Limb (tissue), 2 donors: ENCODE results near the gene ITPK1.
"Not testable (repeated sequence)": the region's sequence is repeated elsewhere in the genome, so short reads cannot be mapped to it uniquely, and the experiment has no call there.

Experiments used
- DNase-seq, 2 donors: peaks; one replicate each; pipeline ENCODE4 v3.0.0-alpha.2; 2016; ENCODE audit errors: extremely low spot score in 2 of 2

The ITPK1 gene

GRCh38 chr14:93084866-93085857, 30.6 kb downstream of the ITPK1 start:
- no peak for DNase-seq

- no peak for DNase-seq
Observed at GRCh38 chr14:93084402-93084801, 31.3 kb downstream of the ITPK1 start.

- no peak for DNase-seq
Observed at GRCh38 chr14:93083917-93084316, 31.8 kb downstream of the ITPK1 start.

DNA sequence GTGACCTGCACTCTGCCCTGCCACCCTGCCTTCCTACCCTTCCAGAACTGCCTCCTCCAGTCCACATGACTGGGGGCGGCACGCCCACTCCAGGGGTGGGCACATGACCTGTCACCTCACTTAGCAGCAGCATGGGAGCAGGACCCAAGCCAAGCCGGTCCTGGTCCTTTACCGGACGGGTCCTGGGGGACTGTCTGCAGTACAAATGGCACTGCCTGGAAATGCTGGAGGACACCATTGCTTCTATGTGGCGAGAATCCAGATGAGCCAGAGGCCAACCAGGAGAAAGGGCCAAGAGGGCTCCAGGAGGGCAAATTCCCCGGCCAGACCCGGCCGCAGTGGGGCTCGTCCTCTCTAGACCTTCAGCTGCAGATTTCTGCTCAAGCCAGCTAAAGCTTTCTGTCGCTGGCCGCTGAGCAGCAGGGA, 33.1 kb downstream of the ITPK1 start:
- DNase-seq = no peak

DNA sequence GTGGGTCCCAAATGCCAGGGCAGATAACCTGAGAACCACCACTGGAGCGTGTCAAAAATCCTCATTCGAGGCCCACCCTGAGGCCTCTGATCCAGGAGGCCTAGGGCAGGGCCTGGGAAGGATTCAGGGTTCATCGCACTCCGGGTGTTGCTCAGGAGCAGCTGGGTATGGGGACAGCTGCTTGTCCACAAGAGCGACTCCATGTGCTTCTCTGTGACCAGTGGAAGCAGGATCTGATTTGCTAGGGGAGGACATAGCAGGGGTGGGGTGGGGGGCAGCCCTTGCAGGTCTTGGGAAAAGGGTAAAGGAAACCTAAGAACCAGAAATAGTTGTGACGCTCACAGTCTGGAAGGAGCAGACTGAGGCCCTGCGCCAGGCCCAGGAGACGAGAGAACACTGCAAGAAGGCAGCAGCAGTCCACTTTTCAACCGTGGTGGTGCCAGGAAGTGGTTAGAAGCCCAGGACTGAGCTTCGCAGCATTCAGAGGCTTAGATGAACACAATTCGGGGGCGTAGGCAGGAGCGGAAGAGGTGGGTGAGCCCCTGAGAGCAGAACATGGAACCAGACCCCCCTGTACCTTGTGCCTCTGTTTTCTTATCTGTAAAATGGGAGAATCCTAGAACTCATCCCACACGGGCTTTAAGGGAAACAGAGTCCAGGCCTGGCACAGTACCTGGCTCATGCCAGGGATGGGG, 33.7 kb downstream of the ITPK1 start:
- DNase-seq = no peak

GRCh38 chr14:93079865-93080403, 35.8 kb downstream of the ITPK1 start:
- DNase-seq = no peak

DNA sequence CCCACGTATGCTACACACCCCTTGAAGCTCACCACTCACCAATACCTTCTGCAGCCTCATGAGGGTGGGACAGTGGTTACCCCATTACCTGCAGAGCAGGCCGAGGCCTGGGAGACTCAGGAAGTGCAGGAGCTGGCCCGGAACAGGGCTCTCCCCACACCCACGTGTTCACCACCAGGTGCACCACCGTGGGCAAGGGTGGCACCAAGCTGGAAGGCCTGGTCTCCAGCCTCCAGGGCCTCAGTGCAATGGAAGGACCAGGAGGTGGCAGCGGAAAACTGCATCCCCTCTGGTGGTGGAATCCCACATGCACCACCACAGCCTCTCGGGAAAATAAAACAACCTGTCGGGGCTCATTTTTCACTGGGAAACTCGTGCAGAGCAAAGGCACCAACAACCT, 36.4 kb downstream of the ITPK1 start:
- DNase-seq = no peak

GRCh38 chr14:93078870-93079269, 36.9 kb downstream of the ITPK1 start:
- DNase-seq = no peak

DNA sequence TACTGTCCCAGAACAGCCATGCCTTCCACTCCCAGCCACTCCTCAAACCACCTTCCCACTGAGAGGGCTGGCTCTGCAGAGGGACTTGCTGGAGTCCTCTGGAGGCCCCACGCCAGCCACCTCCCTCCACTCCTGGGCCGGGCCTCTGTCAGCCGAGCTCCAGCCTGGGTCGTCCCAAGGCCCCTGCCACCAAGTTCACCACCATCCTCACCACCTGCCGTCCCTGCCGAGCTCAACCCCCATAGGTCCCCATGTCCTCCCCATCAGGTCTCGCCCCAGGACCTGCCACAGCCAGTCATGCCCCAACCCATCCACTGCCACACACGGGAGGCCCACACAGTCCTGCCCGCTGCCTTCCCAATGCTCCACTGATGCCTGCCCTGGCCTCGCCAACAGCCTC, 39.0 kb downstream of the ITPK1 start:
- DNase-seq = no peak

GRCh38 chr14:93075891-93076290, 39.8 kb downstream of the ITPK1 start:
- no peak for DNase-seq

DNA sequence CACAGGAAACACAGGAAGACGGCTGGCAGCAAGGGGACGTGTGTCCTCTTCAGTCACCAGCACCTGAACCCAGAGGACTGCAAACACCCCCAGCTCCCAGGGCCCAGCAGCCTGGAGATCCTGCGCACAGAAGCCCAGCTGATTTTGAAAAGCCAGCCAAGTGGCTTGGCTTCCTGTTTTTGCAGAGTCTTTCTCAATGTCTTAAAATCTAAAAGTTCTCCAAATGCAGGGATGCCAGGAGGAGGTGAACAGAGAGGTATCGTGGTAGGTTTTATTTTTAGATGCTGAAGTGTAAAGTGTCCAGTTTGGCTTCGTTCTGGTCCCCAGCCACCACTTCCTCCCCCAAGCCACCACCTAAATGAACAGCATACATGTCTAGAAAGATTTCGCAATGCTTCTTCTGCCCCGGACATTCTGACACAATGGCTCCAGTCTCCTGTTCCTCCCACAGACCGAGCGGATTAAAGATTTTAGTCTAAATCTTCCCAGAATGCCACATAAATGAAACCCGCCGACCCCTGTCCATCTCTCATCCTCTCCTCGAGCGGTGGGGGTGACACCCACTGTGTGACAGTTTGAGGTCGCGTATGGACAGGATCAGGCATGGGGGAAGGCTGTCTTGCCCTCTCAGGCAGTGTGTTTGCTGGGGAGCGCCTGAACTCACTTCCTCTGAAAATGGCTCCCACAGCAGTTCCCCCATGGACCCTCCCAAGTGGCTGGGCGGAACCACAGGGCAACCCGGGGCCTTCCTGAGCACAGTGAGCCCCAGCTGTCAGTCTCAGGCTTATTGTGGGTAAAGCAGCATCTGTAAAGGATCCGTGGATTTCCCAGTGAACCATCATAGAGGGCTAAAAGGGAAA, 41.6 kb downstream of the ITPK1 start:
- no peak for DNase-seq

GRCh38 chr14:93073358-93073707, 42.4 kb downstream of the ITPK1 start:
- no peak for DNase-seq

DNA sequence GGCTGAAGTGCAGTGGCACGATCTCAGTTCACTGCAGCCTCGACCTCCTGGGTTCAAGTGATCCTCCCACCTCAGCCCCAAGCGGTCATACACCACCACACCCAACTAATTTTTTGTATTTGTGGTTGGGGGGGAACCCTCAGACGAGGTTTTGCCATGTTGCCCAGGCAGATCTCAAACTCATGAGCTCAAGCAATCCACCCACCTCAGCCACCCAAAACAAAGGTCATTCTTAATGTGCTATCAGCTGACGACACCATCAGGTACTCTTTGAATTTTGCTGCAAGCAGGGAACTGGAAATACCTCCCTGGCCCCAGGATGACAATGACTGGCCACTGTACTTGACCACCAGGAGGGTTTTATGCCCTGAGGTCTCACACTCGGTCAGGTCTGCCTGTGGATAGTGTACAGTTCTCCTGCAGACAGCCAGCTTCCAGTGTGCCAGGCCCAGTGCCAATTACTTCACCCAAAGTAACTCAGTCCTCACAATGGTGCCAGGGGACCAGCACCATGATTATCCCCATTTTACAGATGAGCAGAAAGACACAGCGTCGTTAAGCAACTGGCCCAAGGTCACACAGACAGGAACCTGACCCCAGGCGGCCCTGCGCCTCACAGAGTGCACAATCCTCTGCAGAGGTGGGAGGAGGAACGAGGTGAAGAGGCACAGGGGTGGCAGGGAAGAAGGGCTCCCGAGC, 42.9 kb downstream of the ITPK1 start:
- no peak for DNase-seq

GRCh38 chr14:93068711-93069110, 47.0 kb downstream of the ITPK1 start:
- no peak for DNase-seq

GRCh38 chr14:93067088-93067487, 48.6 kb downstream of the ITPK1 start:
- DNase-seq = no peak

- DNase-seq = no peak
Observed at GRCh38 chr14:93065272-93065730, 50.4 kb downstream of the ITPK1 start.

- no peak for DNase-seq
Observed at GRCh38 chr14:93064411-93065271, 51.1 kb downstream of the ITPK1 start.

- DNase-seq = no peak
Observed at GRCh38 chr14:93063393-93063792, 52.3 kb downstream of the ITPK1 start.

DNA sequence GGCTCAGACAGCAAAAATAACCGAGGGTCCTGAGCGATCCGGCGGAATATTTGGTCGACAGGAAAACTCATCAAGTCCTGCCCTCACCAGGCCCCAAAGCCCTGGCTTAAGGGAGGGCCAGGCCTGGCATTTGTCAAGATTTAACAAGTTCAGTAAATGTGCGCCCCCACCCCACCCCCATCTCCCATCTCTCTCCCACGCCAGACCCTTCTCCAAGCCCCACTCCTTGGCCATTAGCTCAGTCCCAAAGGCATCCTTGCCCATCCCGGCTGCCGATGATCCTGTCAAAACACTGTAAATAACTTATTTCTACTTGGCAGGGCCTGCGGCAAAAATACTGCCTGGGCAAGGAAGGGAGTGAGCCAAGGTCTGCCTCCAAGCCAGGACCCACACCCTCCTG, 52.8 kb downstream of the ITPK1 start:
- no peak for DNase-seq

DNA sequence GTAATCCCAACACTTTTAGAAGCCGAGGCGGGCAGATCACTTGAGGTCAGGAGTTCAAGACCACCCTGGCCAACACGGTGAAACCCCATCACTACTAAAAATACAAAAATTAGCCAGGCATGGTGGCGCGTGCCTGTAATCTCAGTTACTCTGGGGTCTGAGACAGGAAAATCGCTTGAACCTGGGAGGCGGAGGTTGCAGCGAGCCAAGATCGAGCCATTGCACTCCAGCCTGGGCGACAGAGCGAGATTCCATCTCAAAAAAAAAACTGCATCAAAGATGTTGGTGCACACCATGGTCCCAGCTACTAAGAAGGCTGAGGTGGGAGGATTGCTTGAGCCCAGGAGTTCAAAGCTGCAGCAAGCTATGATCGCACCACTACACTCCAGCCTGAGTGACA, 53.7 kb downstream of the ITPK1 start:
- not testable (repeated sequence) for DNase-seq
